HCT116 (cell line): ENCODE measurements around the gene CRCP. TPM values are rescaled to one million over a fixed set of nuclear protein-coding genes. Genes with fewer than 3 reads are reported as not detected.

Experiments
- ATAC-seq: fragments of 200-7000 bp; cut with Tn5 transposase; 2 replicates; pipeline ENCODE4 v1.9.1; 2020; ENCODE audit warnings: mild to moderate bottlenecking, moderate library complexity
- BruUV-seq: library from RNA; stranded (reverse); fragments of 400-500 nt; replicated peaks from 2 replicates; lab custom pipeline; 2021; lab: Mats Ljungman, UMichigan
- CTCF ChIA-PET: fragments of 300-600 bp; sonication (Branson Sonifier 250); formaldehyde crosslinking; loops from one replicate; lab custom pipeline; 2021; ENCODE audit warnings: antibody characterized with exemption; lab: Charles Lee
- POLR2A ChIA-PET: fragments of 300-600, 350-600 bp; sonication (Branson Sonifier 250); formaldehyde crosslinking; loops from one replicate; lab custom pipeline; 2021; ENCODE audit warnings: antibody characterized with exemption; lab: Charles Lee
- RAD21 ChIA-PET, 2 experiments: fragments of 300-600 bp; sonication (Branson Sonifier 250); formaldehyde crosslinking; loops; one replicate each; lab custom pipeline; 2023; ENCODE audit warnings: low total read pairs in 2 of 2; ENCODE audit not compliant: uncharacterized antibody in 2 of 2, unreplicated experiment in 2 of 2, low non-redundant PET in 1 of 2; lab: Charles Lee
- DNase-seq: peaks from one replicate; pipeline ENCODE4 v3.0.0-alpha.2; 2010; ENCODE audit warnings: low read depth, low spot score
- H2AFZ ChIP-seq: fragments of 200-600 bp; shearing (Covaris generic), sonication (generic); 2 replicates; pipeline ENCODE4 v1.6.1; 2017; ENCODE audit warnings: low read depth, mixed run types, mixed read lengths, antibody characterized with exemption, low read length; ENCODE audit not compliant: poor library complexity, severe bottlenecking
- H3K27ac ChIP-seq: 2 replicates; pipeline ENCODE4 v1.5.1; 2012; ENCODE audit warnings: low read depth, low read length
- H3K27me3 ChIP-seq: fragments of 200-600 bp; sonication (generic); 2 replicates; pipeline ENCODE4 v1.6.1; 2016; ENCODE audit warnings: mixed run types, low read length, mixed read lengths; ENCODE audit not compliant: insufficient read depth
- H3K36me3 ChIP-seq, 2 experiments: fragments of 200-500 bp in 1 of 2; fragments of 200-600 bp in 1 of 2; sonication (Bioruptor generic) in 1 of 2; sonication (generic) in 1 of 2; 2 replicates each; pipeline versions ENCODE4 v1.5.1 to v1.6.1; 2014 to 2016; ENCODE audit warnings: low read length in 2 of 2, inconsistent platforms in 1 of 2, mixed read lengths in 1 of 2, mixed run types in 1 of 2; ENCODE audit not compliant: insufficient read depth in 2 of 2, control insufficient read depth in 1 of 2
- H3K4me1 ChIP-seq, 2 experiments: fragments of 200-600 bp in 1 of 2; sonication (generic) in 1 of 2; 2 replicates each; pipeline versions ENCODE4 v1.5.1 to v1.6.1; 2012 to 2017; ENCODE audit warnings: low read length in 2 of 2, inconsistent platforms in 1 of 2, mild to moderate bottlenecking in 1 of 2, mixed read lengths in 1 of 2, mixed run types in 1 of 2, moderate library complexity in 1 of 2; ENCODE audit not compliant: insufficient read depth in 2 of 2, control insufficient read depth in 1 of 2
- H3K4me2 ChIP-seq: fragments of 200-600 bp; sonication (generic); 2 replicates; pipeline ENCODE4 v1.6.1; 2017; ENCODE audit warnings: mixed run types, low read length, mixed read lengths
- H3K4me3 ChIP-seq, 2 experiments: fragments of 200-600 bp in 1 of 2; sonication (generic) in 1 of 2; replicated peaks in 1 of 2; 2 replicates each; pipeline ENCODE4 v1.5.1; 2011 to 2016; ENCODE audit warnings: low read length in 2 of 2, control low read depth in 1 of 2, low read depth in 1 of 2, mild to moderate bottlenecking in 1 of 2, mixed read lengths in 1 of 2, mixed run types in 1 of 2
- H3K79me2 ChIP-seq: fragments of 200-600 bp; sonication (generic); 2 replicates; pipeline ENCODE4 v1.6.1; 2017; ENCODE audit warnings: mild to moderate bottlenecking, mixed run types, low read length, moderate library complexity, mixed read lengths; ENCODE audit not compliant: insufficient read depth
- H3K9ac ChIP-seq: fragments of 200-600 bp; sonication (generic); 2 replicates; pipeline ENCODE4 v1.6.1; 2016; ENCODE audit warnings: low read length, mixed read lengths
- H3K9me2 ChIP-seq: fragments of 200-600 bp; sonication (generic), shearing (Covaris generic); 2 replicates; pipeline ENCODE4 v1.6.1; 2017; ENCODE audit warnings: mixed run types, mild to moderate bottlenecking, moderate library complexity; ENCODE audit not compliant: insufficient read depth
- H3K9me3 ChIP-seq, 2 experiments: fragments of 200-500 bp in 1 of 2; fragments of 200-600 bp in 1 of 2; sonication (Bioruptor generic) in 1 of 2; sonication (generic) in 1 of 2; 2 replicates each; pipeline ENCODE4 v1.6.1; 2014 to 2017; ENCODE audit warnings: low read length in 2 of 2, mixed read lengths in 2 of 2, inconsistent platforms in 1 of 2, low read depth in 1 of 2, mild to moderate bottlenecking in 1 of 2, mixed run types in 1 of 2, moderate library complexity in 1 of 2; ENCODE audit not compliant: control insufficient read depth in 1 of 2, insufficient read depth in 1 of 2
- H4K20me1 ChIP-seq: fragments of 200-600 bp; sonication (generic), shearing (Covaris generic); 2 replicates; pipeline ENCODE4 v1.6.1; 2017; ENCODE audit warnings: mixed run types, mild to moderate bottlenecking, moderate library complexity; ENCODE audit not compliant: insufficient read depth
- CBX3 ChIP-seq: IDR thresholded peaks from 2 replicates; pipeline ENCODE4 v1.6.1; 2012; ENCODE audit warnings: low read depth
- CEBPB ChIP-seq: IDR thresholded peaks from 2 replicates; pipeline ENCODE4 v1.6.1; 2012; ENCODE audit warnings: low read depth
- EGR1 ChIP-seq: IDR thresholded peaks from 2 replicates; pipeline ENCODE4 v1.6.1; 2012; ENCODE audit warnings: low read depth
- ELF1 ChIP-seq: IDR thresholded peaks from 2 replicates; pipeline ENCODE4 v1.6.1; 2012; ENCODE audit warnings: low read depth, borderline replicate concordance
- EZH2 ChIP-seq: fragments of 200-600 bp; sonication (generic); IDR thresholded peaks from 2 replicates; pipeline ENCODE4 v1.6.1; 2017; ENCODE audit warnings: antibody characterized with exemption, mixed run types
- EZH2phosphoT487 ChIP-seq: fragments of 200-600 bp; IDR thresholded peaks from 2 replicates; pipeline ENCODE4 v1.6.1; 2018; ENCODE audit warnings: antibody characterized with exemption, borderline replicate concordance
- FOSL1 ChIP-seq: IDR thresholded peaks from 2 replicates; pipeline ENCODE4 v1.6.1; 2012; ENCODE audit warnings: low read depth
- POLR2AphosphoS5 ChIP-seq: IDR thresholded peaks from 2 replicates; pipeline ENCODE4 v1.6.1; 2011; ENCODE audit warnings: mild to moderate bottlenecking, low read depth, low read length, moderate library complexity
- SIN3A ChIP-seq: IDR thresholded peaks from 2 replicates; pipeline ENCODE4 v1.6.1; 2012; ENCODE audit warnings: low read depth
- SP1 ChIP-seq: IDR thresholded peaks from 2 replicates; pipeline ENCODE4 v1.6.1; 2012; ENCODE audit warnings: low read depth
- SRF ChIP-seq: IDR thresholded peaks from 2 replicates; pipeline ENCODE4 v1.6.1; 2012; ENCODE audit warnings: low read depth
- TCF7L2 ChIP-seq: IDR thresholded peaks from 2 replicates; pipeline ENCODE4 v1.7.0; 2011; ENCODE audit warnings: borderline replicate concordance, inconsistent platforms; ENCODE audit not compliant: insufficient read depth, insufficient read length; ENCODE audit errors: extremely low read depth
- ZFX ChIP-seq: fragments of 450-650 bp; IDR thresholded peaks from 2 replicates; pipeline ENCODE4 v1.6.1; 2017
- ZNF274 ChIP-seq: fragments of 200-500 bp; sonication (Bioruptor generic); IDR thresholded peaks from 2 replicates; pipeline ENCODE4 v1.6.1; 2014; ENCODE audit warnings: mild to moderate bottlenecking, low read depth, low read length, inconsistent platforms
- intact Hi-C: fragments of 100-400 bp; cut with micrococcal nuclease; formaldehyde crosslinking; loops from 2 replicates; pipeline ENCODE4 v1.10.0; 2022
- total RNA-seq: library from RNA; stranded (reverse); gene quantifications from one replicate; pipeline ENCODE4 v1.2.1, GENCODE V29; 2021; ENCODE audit not compliant: unreplicated experiment
- TF ChIP-seq, protein P1 (sequence below), 3 experiments: fragments of 200-600 bp in 1 of 3; sonication (generic) in 1 of 3; IDR thresholded peaks in 2 of 3; conservative IDR thresholded peaks in 1 of 3; 2 replicates each; pipeline ENCODE4 v1.5.1; 2012 to 2017; ENCODE audit warnings: low read depth in 2 of 3, low read length in 2 of 3, antibody characterized with exemption in 1 of 3, borderline replicate concordance in 1 of 3, control low read depth in 1 of 3, mild to moderate bottlenecking in 1 of 3, mixed read lengths in 1 of 3, mixed run types in 1 of 3, moderate library complexity in 1 of 3; ENCODE audit not compliant: insufficient read depth in 1 of 3
- TF ChIP-seq, protein P2 (sequence below): IDR thresholded peaks from 2 replicates; pipeline ENCODE4 v1.6.1; 2012; ENCODE audit warnings: low read depth
- TF ChIP-seq, protein P3 (sequence below): IDR thresholded peaks from 2 replicates; pipeline ENCODE4 v1.6.1; 2012
- TF ChIP-seq, protein P4 (sequence below): IDR thresholded peaks from 2 replicates; pipeline ENCODE4 v1.6.1; 2011; ENCODE audit warnings: mild to moderate bottlenecking, low read length, moderate library complexity; ENCODE audit not compliant: insufficient replicate concordance; ENCODE audit errors: extremely low read depth

CRCP gene
- total RNA-seq, 1 experiment from 2014 or later: 28.4 TPM

DNA sequence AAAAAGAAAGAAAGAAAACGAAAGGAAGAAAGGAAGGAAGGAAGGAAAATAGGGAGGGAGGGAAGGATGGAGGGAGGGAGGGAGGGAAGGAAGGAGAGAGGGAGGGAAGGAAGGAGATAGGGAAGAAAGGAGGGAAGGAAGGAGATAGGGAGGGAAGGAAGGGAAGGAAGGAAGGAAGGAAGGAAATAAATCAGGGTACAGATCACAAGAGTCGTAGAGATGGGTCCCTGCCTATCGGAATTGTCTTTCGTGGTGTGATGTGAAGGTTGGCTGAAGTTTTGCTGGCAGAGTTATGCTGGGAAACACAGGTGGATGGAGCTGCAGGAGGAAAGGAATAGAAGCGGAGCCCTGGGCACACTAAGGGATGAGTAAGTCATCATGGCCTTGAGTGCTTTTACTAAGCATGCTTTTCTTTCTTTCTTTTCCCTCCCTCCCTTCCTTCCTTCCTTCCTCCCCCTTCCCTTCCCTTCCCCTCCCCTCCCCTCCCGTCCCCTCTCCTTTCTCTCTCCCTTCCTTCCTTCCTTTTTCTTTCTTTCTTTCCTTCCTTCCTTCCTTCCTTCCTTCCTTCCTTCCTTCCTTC, 78.6 kb downstream of the CRCP start:
- Histone ChIP-seq H3K27ac (no peak overlapping the region), H4K20me1 (no peaks in the 10 kb centered on the region), H3K4me3 (no peak overlapping the region), H2AFZ (no peak overlapping the region), H3K79me2 (no peaks in the 10 kb centered on the region), H3K27me3 (no peaks in the 10 kb centered on the region), H3K4me1 (no peaks in the 10 kb centered on the region), H3K36me3 (no peaks in the 10 kb centered on the region), H3K9me2 (no peaks in the 10 kb centered on the region), H3K9ac (no peak overlapping the region), H3K9me3 (no peaks in the 10 kb centered on the region), H3K4me2 (no peak overlapping the region)
- ChIA-PET CTCF (no interaction called here), RAD21 (no interaction called here), POLR2A (interaction anchor here (0.6 kb wide), 1 partner anchor 11 kb away, joined by 4 read pairs; no protein-coding TSS in a partner anchor)
- TF ChIP-seq, protein P1, sequence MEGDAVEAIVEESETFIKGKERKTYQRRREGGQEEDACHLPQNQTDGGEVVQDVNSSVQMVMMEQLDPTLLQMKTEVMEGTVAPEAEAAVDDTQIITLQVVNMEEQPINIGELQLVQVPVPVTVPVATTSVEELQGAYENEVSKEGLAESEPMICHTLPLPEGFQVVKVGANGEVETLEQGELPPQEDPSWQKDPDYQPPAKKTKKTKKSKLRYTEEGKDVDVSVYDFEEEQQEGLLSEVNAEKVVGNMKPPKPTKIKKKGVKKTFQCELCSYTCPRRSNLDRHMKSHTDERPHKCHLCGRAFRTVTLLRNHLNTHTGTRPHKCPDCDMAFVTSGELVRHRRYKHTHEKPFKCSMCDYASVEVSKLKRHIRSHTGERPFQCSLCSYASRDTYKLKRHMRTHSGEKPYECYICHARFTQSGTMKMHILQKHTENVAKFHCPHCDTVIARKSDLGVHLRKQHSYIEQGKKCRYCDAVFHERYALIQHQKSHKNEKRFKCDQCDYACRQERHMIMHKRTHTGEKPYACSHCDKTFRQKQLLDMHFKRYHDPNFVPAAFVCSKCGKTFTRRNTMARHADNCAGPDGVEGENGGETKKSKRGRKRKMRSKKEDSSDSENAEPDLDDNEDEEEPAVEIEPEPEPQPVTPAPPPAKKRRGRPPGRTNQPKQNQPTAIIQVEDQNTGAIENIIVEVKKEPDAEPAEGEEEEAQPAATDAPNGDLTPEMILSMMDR (IDR thresholded peaks at IDR 0.05 in 2 of 3, conservative IDR thresholded peaks at IDR 0.05 in 1 of 3; ENCODE audit: borderline replicate concordance in 1 of 3, insufficient read depth in 1 of 3, low read depth in 2 of 3, low read length in 2 of 3): no peak
- no peak for TF ChIP-seq ELF1
- TF ChIP-seq ZFX: no peak
- TF ChIP-seq EZH2: no peak
- no peak for TF ChIP-seq CBX3
- TF ChIP-seq SRF: no peak
- no peak for TF ChIP-seq EGR1
- TF ChIP-seq ZNF274: no peak
- no peak for TF ChIP-seq EZH2phosphoT487
- TF ChIP-seq, protein P2, sequence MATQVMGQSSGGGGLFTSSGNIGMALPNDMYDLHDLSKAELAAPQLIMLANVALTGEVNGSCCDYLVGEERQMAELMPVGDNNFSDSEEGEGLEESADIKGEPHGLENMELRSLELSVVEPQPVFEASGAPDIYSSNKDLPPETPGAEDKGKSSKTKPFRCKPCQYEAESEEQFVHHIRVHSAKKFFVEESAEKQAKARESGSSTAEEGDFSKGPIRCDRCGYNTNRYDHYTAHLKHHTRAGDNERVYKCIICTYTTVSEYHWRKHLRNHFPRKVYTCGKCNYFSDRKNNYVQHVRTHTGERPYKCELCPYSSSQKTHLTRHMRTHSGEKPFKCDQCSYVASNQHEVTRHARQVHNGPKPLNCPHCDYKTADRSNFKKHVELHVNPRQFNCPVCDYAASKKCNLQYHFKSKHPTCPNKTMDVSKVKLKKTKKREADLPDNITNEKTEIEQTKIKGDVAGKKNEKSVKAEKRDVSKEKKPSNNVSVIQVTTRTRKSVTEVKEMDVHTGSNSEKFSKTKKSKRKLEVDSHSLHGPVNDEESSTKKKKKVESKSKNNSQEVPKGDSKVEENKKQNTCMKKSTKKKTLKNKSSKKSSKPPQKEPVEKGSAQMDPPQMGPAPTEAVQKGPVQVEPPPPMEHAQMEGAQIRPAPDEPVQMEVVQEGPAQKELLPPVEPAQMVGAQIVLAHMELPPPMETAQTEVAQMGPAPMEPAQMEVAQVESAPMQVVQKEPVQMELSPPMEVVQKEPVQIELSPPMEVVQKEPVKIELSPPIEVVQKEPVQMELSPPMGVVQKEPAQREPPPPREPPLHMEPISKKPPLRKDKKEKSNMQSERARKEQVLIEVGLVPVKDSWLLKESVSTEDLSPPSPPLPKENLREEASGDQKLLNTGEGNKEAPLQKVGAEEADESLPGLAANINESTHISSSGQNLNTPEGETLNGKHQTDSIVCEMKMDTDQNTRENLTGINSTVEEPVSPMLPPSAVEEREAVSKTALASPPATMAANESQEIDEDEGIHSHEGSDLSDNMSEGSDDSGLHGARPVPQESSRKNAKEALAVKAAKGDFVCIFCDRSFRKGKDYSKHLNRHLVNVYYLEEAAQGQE: no peak
- TF ChIP-seq, protein P3, sequence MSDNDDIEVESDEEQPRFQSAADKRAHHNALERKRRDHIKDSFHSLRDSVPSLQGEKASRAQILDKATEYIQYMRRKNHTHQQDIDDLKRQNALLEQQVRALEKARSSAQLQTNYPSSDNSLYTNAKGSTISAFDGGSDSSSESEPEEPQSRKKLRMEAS: no peak
- no peak for TF ChIP-seq SIN3A
- TF ChIP-seq, protein P4, sequence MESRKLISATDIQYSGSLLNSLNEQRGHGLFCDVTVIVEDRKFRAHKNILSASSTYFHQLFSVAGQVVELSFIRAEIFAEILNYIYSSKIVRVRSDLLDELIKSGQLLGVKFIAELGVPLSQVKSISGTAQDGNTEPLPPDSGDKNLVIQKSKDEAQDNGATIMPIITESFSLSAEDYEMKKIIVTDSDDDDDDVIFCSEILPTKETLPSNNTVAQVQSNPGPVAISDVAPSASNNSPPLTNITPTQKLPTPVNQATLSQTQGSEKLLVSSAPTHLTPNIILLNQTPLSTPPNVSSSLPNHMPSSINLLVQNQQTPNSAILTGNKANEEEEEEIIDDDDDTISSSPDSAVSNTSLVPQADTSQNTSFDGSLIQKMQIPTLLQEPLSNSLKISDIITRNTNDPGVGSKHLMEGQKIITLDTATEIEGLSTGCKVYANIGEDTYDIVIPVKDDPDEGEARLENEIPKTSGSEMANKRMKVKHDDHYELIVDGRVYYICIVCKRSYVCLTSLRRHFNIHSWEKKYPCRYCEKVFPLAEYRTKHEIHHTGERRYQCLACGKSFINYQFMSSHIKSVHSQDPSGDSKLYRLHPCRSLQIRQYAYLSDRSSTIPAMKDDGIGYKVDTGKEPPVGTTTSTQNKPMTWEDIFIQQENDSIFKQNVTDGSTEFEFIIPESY: no peak
- no peak for TF ChIP-seq CEBPB
- TF ChIP-seq POLR2AphosphoS5: no peak
- no peak for TF ChIP-seq TCF7L2
- no peak for TF ChIP-seq FOSL1
- no peak for TF ChIP-seq SP1
- DNase-seq (no peak), ATAC-seq (no peak)
- no TSS peak for BruUV-seq
- intact Hi-C loops: no loop called here
